Amniotic stem cell (primary cell): ENCODE results near the gene AMN.

Source experiments
- DNase-seq: peaks from one replicate; lab custom pipeline; 2025; lab: John Stamatoyannopoulos, UW

AMN gene

GRCh38 chr14:102966681-102967505, 44.4 kb downstream of the AMN start:
- DNase-seq: no peak

DNA sequence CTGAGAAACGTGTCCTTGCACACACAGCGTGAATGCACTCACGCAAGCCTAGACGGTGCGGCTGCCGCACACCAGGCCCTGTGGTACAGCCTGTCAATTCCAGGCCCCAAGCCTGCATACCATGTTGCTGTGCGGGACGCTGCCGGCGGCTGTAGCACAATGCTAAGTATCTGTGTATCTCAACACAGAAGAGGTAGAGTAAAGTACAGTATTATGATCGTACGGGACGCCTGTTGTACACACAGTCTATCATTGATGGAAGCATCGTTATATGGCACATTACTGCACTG, 45.0 kb downstream of the AMN start:
- no peak for DNase-seq

GRCh38 chr14:102968306-102968705, 45.8 kb downstream of the AMN start:
- DNase-seq: no peak

DNA sequence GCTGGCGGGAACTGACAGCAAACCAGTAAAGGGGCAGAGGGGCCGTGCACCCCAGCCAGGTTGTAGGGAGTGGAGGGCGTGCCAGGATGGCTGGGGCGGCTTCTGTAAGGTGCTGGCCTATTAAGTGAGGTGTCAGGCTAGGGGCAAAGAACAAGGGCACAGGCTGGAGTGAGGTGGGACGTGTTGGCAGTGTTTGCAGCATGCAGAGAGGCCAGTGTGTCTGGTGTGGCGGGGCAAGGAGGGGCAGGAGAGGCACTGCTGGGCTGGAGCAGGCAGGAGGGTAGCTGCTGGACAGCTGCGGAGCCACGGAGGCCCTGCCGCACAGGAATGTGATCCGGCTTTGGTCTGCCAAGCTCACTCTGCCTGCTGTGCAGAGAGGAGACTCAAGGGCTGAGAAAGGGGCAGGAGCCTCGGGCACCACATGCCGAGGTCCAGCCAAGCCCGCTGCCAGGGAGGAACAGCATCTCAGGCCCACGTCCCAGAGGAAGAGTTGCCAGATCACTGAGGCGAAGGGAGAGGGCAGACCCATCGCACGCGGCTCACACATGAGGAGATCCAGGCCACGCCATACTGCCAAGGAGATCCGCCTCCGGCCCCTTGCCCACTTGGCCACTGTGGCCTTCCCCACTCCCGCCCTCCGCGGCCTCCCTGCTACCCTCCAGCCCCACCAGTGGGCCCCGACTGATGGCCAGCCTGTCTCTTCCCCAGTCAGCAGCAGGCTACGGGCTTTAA, 46.8 kb downstream of the AMN start:
- DNase-seq: no peak

GRCh38 chr14:102969901-102970300, 47.4 kb downstream of the AMN start:
- DNase-seq: no peak

DNA sequence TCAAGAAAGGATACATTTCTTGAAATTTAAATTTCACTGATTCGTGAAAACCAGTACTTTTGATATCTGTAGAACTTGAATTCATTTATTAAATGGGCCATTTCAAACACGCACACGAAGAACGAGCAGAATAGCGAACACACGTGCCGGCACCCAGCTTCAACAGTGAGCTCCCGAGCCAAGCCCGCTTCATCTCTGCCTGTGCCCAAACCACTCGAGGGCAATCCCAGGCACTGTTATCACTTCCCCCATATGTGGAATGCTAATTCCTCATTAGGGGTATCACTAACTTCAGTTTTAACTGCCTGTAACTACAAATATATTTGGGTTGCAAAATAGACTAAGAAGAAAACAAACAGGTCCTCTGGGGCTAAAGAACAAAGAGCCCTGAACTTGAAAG, 48.0 kb downstream of the AMN start:
- DNase-seq: no peak

DNA sequence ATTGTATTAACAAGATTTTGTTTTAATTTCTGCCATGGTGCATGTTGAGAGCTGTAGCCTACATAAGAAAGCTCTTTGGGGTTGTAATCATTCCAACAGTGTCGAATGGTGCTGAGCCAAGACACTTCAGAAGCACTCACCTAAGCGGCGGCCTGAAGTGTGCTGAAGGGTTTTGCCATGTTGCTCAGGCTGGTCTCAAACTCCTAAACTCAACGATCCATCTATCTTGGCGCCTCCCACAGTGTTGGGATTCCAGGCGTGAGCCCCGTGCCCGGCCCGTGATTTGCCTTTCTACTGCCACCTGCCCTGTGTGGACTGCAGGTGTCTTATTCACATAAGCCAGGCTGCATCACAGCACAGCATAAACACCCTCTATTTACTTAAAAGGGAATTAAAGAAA, 48.9 kb downstream of the AMN start:
- no peak for DNase-seq

GRCh38 chr14:102971836-102972606, 49.6 kb downstream of the AMN start:
- no peak for DNase-seq

GRCh38 chr14:102973706-102974285, 51.3 kb downstream of the AMN start:
- no peak for DNase-seq

DNA sequence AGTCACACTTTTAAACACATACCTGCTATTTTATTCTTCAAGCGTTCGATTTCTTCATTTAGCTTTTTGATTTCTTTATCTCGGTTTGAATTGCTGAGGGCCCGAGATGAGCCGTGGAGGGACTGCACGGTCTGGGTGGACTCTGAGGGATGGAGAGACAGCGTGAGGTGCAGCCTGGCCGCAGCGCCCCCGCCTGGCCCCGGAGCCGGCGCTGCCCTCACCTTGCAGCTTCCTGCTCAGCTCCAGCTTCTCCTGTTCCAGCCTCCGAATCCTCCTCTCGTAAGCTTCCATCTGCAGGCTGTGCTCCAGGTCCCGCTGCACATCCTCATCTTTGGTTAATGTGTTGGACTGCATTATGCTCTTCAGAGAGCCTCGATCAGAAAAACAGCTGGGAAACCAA, 53.2 kb downstream of the AMN start:
- DNase-seq: no peak

GRCh38 chr14:102977475-102977874, 55.0 kb downstream of the AMN start:
- DNase-seq: no peak

DNA sequence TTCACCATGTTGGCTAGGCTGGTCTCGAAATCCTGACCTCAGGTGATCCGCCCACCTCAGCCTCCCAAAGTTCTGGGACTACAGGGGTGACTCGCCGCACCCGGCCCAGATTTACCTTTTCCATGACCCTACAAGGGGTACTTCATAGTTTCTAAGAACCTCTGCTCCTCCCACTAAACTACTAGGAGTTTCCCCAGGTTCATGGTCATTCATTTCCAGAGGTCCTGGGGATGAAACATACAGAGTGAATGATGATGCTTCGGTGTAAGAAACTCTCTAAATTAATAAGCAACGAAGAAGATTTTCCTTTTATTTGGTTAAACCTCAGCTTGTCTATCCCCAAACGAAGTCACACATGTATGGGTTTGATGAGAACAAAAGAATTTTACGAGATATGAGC, 56.9 kb downstream of the AMN start:
- DNase-seq: no peak

GRCh38 chr14:102980409-102980810, 57.9 kb downstream of the AMN start:
- DNase-seq: no peak
